ENCODE measurements around the gene CAMTA1.

DNA sequence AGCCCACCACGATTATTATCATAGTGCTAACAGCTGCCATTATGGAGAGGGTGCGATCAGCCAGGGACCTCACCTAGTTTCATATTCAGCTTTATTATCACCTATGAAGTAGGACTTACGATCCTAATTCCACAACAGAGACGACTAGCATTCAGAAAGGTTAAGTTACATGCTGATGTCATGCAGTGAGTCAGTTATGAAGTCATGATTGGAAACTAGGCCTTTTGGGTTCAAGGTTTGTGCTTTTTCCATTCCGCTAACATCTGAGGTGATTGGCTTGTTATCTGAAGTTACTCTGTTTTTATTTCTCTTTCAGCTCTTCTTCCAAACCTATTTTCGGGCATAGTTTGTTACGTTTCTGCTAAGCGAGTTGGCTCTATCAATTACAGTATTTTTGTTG is 251.1 kb downstream of the CAMTA1 start:
- TF ChIP-seq, protein P1, sequence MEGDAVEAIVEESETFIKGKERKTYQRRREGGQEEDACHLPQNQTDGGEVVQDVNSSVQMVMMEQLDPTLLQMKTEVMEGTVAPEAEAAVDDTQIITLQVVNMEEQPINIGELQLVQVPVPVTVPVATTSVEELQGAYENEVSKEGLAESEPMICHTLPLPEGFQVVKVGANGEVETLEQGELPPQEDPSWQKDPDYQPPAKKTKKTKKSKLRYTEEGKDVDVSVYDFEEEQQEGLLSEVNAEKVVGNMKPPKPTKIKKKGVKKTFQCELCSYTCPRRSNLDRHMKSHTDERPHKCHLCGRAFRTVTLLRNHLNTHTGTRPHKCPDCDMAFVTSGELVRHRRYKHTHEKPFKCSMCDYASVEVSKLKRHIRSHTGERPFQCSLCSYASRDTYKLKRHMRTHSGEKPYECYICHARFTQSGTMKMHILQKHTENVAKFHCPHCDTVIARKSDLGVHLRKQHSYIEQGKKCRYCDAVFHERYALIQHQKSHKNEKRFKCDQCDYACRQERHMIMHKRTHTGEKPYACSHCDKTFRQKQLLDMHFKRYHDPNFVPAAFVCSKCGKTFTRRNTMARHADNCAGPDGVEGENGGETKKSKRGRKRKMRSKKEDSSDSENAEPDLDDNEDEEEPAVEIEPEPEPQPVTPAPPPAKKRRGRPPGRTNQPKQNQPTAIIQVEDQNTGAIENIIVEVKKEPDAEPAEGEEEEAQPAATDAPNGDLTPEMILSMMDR (IDR thresholded peaks at IDR 0.05; ENCODE audit: low read length): no peak
- no peak for TF ChIP-seq EZH2 (optimal IDR thresholded peaks at IDR 0.05; ENCODE audit: low read depth, low read length)
